C1 segment of cervical spinal cord (tissue), 14 donors: ENCODE measurements around the gene SMTNL2.
"Not testable (repeated sequence)": the region's sequence is repeated elsewhere in the genome, so short reads cannot be mapped to it uniquely, and the experiment has no call there.

Experiments
- DNase-seq, 14 donors: peaks; one replicate each; lab custom pipeline; 2025; lab: John Stamatoyannopoulos, UW

SMTNL2 gene

GRCh38 chr17:4560421-4560820 lies 23.9 kb upstream of the SMTNL2 start, which contains the start of gene GGT6:
GGT6 (minus strand) TSS chr17:4560577; CDS start chr17:4560521, 56 bp downstream.
- DNase-seq = no peak

DNA sequence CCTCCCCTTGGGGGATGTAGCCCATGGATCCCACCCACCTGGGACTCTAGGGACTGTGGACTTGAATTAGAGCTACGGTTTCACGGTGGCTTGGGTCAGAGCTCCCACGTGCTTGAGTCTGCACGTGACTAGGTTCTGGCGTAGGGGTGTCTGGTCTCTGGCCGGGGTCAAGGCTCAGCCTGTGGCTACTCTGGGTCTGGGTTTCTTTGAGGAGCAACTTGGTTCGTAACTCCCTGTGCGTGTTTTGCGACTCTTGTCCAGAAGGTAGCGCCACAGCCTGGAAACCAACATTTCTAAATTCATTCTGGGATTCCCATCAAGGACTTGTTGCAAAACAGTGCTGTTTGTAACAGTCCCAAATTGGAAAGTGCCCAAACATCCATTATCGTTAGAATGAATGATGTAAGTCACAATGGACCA lies 23.5 kb upstream of the SMTNL2 start:
- no peak for DNase-seq

DNA sequence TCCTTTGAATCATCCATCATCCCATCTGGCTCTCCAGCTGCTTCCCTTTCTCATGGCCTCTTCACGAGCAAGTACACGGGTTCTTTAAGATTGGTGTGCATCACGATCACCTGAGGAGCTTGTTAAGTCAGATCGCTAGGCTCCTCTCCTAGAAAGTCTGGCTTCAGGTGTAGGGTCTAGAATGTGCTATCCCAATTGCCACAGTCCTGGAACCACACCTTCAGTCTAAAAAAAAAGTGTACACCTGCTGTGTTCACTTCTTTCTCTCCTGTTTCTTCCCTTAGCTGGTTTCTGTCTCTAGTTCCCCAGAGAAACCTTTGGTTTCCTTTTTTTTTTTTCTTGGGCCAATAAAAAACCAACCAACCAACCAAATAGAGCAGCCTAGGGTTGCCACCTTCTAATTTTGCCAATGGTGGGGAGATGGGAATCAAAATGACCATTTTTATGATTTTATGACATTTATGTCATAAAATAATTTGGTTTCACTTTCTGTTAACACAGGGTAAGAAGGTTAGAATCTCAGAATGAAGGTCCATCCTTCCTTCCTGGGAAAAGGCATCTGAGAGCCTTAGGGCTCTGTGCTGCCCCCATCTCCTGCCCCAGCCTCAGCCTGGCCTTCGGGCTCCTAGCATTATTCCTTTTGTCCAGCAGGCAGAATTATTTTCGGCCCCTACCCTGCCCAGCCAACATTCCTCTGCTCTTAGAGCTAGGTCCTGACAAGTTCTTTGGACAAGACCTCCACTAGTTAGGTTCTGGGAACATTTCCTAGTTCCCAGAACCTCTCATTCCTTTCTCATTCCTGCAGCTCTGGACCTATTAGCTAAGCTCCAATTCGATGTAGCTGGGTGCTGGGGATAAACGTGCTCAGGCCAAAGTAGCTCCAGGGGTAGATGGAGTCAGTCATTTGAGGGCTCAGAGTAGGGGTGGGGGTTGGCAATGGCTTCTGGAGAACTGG lies 22.0 kb upstream of the SMTNL2 start:
- DNase-seq = no peak

DNA sequence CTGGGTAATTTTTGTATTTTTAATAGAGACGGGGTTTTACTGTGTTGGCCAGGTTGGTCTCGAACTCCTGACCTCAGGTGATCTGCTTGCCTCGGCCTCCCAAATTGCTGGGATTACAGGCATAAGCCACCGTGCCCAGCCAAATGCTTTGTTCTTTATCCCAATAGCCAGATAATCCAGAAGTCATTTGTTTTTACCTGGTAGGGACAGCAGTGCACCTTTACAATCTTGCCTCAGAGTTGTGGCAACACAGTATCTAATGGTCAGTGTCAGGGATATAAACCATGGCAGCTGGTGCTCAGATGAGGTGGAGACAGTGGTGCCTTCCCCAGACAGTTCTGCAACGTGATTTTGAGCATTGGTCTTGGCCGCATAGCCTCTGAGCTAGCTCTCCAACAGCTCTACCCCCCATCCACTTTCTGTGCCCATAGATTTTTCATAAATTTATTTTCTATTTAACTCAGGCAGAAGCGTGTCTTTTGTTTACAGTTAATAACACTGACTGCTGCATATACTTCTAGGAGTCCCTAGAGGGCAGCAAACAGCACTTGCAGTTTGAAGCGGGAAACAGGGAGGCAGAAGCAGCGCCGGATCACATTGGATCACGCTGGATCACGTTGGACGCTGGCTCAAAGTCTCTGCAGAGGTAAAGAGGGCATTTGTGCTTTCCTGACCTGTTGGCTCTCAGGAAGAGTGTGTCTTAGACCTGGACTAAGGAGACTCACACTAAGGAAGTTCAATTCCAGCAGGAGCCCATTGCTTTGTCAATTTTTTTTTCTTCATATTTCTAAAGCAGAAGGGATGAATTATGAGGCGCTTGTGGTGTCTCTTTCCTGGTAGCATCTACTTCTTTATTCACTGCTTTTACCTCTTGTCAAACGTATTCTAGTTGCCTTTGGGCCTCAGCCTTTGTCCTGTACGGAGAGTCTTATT lies 18.9 kb upstream of the SMTNL2 start:
- DNase-seq = peak in 11 of 14 donors; percentile 4 to 63 (median 29)

GRCh38 chr17:4566785-4567184 lies 17.5 kb upstream of the SMTNL2 start:
- DNase-seq = peak in 10 of 14 donors; percentile 8 to 43 (median 22)

DNA sequence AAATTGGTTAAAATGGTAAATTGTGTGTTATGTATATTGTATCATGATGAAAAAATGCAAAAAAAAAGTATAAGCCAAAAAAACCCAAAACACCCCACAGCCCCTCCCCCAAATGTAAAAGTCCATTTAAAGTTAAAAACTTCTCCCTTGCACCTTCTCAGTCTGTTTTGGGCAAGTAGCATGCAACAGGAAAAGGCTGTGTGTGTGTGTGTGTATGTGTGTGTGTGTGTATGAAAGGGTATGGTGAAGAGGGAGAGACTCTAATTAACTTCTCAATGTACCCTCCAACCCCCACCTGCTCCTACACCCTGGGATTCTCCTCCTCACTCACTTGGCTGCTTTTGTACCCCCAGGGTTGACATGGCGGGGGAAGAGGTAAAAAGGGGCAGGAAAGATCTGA lies 14.7 kb upstream of the SMTNL2 start:
- no peak for DNase-seq

DNA sequence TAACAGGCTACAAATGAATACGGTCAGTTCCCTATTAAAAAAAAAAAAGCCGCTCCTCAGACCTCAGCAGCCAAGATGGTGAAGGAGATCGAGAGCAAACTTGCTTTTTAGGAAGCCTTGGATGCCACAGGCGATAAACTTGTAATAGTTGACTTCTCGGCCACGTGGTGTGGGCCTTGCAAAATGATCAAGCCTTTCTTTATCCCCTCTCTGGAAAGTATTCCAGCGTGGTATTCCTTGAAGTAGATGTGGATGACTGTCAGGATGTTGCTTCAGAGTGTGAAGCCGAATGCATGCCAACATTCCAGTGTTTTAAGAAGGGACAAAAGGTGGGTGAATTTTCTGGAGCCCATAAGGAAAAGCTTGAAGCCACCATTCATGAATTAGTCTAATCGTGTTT lies 12.2 kb upstream of the SMTNL2 start:
- DNase-seq = no peak

GRCh38 chr17:4573115-4573514 lies 11.2 kb upstream of the SMTNL2 start:
- DNase-seq = no peak

- DNase-seq = no peak
Observed at GRCh38 chr17:4573669-4574068, 10.7 kb upstream of the SMTNL2 start.

DNA sequence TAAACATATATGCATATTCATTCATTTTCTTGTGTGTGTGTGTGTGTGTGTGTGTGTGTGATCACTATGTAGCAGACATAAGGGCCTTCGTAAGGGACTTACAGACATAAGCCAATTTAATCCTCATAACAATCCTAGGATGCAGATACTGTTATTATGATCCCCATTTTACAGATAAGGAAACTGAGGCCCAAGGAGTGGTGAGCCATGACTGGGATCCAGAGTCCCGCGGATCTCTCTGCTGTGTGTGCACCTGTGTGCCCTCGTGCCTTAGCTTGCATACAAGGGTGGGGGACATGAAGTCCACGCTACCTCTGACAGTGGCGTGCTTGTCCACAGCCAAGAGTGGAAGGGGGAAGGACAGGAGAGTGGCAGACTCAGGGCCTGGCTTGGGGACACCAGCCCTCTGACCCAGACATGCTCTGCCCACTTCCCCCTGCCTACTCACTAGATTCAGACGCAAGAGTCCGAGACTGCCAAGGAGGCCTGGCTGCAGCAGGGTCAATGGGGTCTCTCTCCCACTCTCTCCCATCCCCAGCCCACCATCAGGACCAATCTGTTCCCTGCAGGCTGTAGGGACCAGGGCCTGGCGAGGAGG lies 9.8 kb upstream of the SMTNL2 start:
- no peak for DNase-seq

DNA sequence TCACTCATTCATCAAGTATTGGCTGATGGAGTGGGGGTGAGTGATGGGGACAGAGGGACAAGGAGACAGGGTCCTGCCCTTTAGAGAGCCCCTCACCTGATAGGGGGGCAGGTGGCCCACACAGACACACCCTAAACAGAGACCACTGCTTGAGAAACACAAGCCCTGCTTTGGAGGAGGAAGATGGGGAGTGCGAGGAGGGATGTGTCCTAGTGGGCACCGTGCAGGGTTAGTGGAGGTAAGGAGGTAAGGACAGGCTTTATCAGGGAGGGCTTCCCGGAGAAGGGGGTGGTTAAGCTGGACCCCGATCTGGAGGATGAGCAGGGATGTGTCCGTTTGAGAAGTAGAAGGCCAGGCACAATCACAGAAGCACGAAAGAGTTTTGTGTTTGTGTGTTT lies 8.2 kb upstream of the SMTNL2 start:
- DNase-seq = no peak

DNA sequence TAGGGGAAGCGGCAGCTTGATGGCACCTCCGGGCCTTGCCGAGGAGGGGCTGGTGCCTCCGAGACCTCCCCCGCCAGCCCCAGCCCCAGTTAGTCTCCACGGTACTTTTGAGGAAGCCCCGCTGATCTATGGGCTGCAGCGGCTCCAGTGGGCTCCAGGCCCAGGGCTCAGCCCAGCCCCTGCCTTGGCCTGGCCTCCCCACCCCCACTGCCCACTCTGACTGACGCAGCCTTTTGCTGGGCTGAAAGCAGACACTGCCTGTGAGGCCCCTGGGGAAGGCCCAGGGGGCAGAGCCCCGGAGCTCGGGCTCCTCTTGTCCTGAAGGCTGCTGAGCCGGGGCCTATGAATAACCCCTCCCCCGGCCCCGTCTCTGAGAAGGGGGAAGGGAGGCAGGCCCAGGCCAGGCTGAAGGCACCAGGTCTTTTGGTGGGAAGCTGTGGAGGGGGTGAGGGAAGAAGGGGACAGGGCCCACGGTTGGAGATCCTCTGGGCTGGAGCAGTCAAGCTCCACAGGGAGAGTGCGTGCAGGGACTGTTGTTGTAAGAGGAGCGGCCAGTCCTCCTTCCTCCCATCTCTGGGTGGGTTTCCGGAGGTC lies 7.5 kb upstream of the SMTNL2 start:
- DNase-seq = no peak

GRCh38 chr17:4577386-4577993 lies 6.8 kb upstream of the SMTNL2 start:
- DNase-seq = no peak

GRCh38 chr17:4578349-4578748 lies 6.0 kb upstream of the SMTNL2 start:
- DNase-seq = not testable (repeated sequence)

DNA sequence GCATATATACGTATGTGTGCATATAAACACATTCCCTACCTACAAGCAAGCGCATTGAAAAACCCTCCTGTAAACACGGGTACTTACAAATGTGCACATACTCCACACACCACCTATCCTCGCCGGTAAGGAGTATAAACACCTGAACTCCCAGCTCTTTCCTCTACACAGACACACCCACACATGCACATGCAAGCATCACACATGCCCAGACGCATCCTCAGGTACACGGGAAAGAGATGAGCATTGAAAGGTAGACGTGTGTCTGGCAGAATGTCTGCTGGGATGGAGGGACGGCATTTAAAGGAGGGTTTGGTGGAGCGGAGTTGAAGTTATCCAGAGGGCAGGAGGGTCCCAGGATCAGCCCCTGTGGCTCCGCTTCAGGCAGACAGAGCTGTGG lies 4.7 kb upstream of the SMTNL2 start:
- DNase-seq = no peak

GRCh38 chr17:4580291-4580690 lies 4.0 kb upstream of the SMTNL2 start:
- DNase-seq = no peak

DNA sequence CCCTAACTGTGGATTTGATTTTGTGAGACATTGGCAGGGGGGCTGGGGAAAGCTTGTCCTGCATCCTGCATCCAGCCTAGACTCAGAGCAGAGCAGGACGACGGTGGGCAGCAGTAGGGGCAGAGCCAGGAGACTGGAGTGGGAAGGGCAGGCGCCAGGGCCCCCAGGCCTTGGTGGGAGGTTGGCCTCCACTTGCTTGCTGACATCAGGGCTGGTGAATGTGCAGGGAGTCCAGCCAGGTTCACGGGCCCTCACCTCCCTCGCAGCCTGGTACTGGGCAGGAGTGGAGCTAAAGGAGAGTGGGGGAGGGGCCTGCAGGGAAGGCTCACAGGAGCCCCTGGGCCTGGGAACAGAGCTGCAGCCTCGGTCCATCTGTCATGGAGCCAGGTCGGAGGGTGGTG lies 2.2 kb upstream of the SMTNL2 start:
- no peak for DNase-seq

GRCh38 chr17:4582691-4583090 lies 1.6 kb upstream of the SMTNL2 start:
- DNase-seq = no peak

- no peak for DNase-seq
Observed at GRCh38 chr17:4583206-4583605, 1.1 kb upstream of the SMTNL2 start.

DNA sequence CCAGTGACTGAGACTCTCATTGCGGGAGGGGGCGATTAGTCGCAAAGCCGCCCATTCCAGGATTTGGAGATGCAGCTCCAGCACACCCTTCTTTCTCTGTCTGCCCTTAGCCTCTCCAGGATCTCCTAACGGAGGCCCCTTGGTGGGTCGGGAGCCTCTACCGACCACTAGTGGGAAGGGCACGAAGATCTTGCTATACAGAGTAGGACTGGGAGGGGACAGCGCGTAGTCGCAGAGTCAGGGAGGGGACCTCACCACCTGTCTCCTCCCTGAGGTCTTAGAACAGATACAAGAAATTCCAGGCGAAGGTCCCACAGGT lies 588 bp upstream of the SMTNL2 start:
- no peak for DNase-seq
